Anterior cingulate cortex (tissue), 58 donors: ENCODE data around the gene MYO9A.
"Not testable (repeated sequence)": the region's sequence is repeated elsewhere in the genome, so short reads cannot be mapped to it uniquely, and the experiment has no call there.

Experiments
- DNase-seq, 58 donors: peaks; one replicate each; lab custom pipeline; 2025; lab: John Stamatoyannopoulos, UW

Gene MYO9A

GRCh38 chr15:71998717-71999116 lies 119.2 kb downstream of the MYO9A start:
- DNase-seq = not testable (repeated sequence)

- no peak for DNase-seq
These were observed 120.3 kb downstream of the MYO9A start for GRCh38 chr15:71997691-71998090.

GRCh38 chr15:71975816-71976150 lies 142.2 kb downstream of the MYO9A start:
- DNase-seq = peak in 1 of 58 donors; percentile 4

- no peak for DNase-seq
These were observed 143.7 kb downstream of the MYO9A start for GRCh38 chr15:71974211-71974610.

- DNase-seq = no peak
These were observed 144.6 kb downstream of the MYO9A start for GRCh38 chr15:71973366-71973765.

GRCh38 chr15:71971905-71972304 lies 146.0 kb downstream of the MYO9A start:
- no peak for DNase-seq

- DNase-seq = no peak
These were observed 147.5 kb downstream of the MYO9A start for GRCh38 chr15:71970435-71970834.

GRCh38 chr15:71962537-71962936 lies 155.4 kb downstream of the MYO9A start:
- no peak for DNase-seq

GRCh38 chr15:71957026-71957425 lies 160.9 kb downstream of the MYO9A start:
- no peak for DNase-seq

- no peak for DNase-seq
These were observed 166.8 kb downstream of the MYO9A start for GRCh38 chr15:71951134-71951533.

- DNase-seq = no peak
These were observed 172.9 kb downstream of the MYO9A start for GRCh38 chr15:71945012-71945411.

GRCh38 chr15:71943806-71944205 lies 174.1 kb downstream of the MYO9A start:
- DNase-seq = no peak

GRCh38 chr15:71939981-71940588 lies 177.9 kb downstream of the MYO9A start:
- DNase-seq = peak in 1 of 58 donors; percentile 1

- DNase-seq = no peak
These were observed 180.2 kb downstream of the MYO9A start for GRCh38 chr15:71937650-71938311.

GRCh38 chr15:71934446-71934845 lies 183.5 kb downstream of the MYO9A start:
- no peak for DNase-seq

GRCh38 chr15:71932689-71933088 lies 185.3 kb downstream of the MYO9A start:
- DNase-seq = no peak

GRCh38 chr15:71931261-71931660 lies 186.7 kb downstream of the MYO9A start:
- DNase-seq = no peak

- DNase-seq = no peak
These were observed 192.8 kb downstream of the MYO9A start for GRCh38 chr15:71925145-71925544.

- no peak for DNase-seq
These were observed 196.8 kb downstream of the MYO9A start for GRCh38 chr15:71921191-71921590.

GRCh38 chr15:71920573-71920972 lies 197.4 kb downstream of the MYO9A start:
- DNase-seq = no peak

- DNase-seq = peak in 3 of 58 donors; percentile 0 to 14 (median 3)
These were observed 201.1 kb downstream of the MYO9A start for GRCh38 chr15:71916834-71917233.

- no peak for DNase-seq
These were observed 203.9 kb downstream of the MYO9A start for GRCh38 chr15:71914092-71914491.
